ENCODE data around the gene LRRC2. TPM values are rescaled to one million over a fixed set of nuclear protein-coding genes. Genes with fewer than 3 reads are reported as not detected.

The LRRC2 gene
- total RNA-seq (2013): 0.02 TPM
- not detected for polyA plus RNA-seq
- polyA minus RNA-seq: not detected in 2 replicates
- total RNA-seq: 0 to 2.1 (median 0.03) reads per million in 11 experiments

GRCh38 chr3:46566040-46566641, at the start of gene LRRC2:
Gene LRRC2, minus strand, starts transcription at chr3:46566302. Its CDS starts 14,711 bp downstream, at chr3:46551591.
- H3K27ac Mint-ChIP-seq: no peak within 1 kb of the TSS
- H3K4me1 ChIP-seq (ENCODE audit: control insufficient read depth in 1 of 2, insufficient read depth in 2 of 2, low read length in 2 of 2): peaks cover 8 to 12% of the 10 kb centered on the region in 2 donors
- peak within 1 kb of the TSS; percentile 68 for H2AFZ ChIP-seq (ENCODE audit: insufficient read depth, low read depth, low read length, poor library complexity, severe bottlenecking)

More at GRCh38 chr3:46566040-46566641, at the start of gene LRRC2:
- Mint-ChIP-seq H3K36me3 (no peaks in the 10 kb centered on the region), H3K4me3 (peak within 1 kb of the TSS; percentile 63 to 85), H3K9me3 (peaks cover 0 to 6% (median 4%) of the 10 kb centered on the region in 7 donors), H3K4me1 (peaks cover 12% of the 10 kb centered on the region), H3K27me3 (ENCODE audit: low read depth in 3 of 3) (peaks cover 42 to 59% (median 46%) of the 10 kb centered on the region in 3 donors)
- H3K4me2 ChIP-seq (replicated peaks; ENCODE audit: extremely low read depth, low read length, poor library complexity, severe bottlenecking): peak within 1 kb of the TSS; percentile 58
- H3K9me3 ChIP-seq (replicated peaks in 1 of 2; ENCODE audit: control insufficient read depth in 1 of 2, insufficient read depth in 1 of 2, low read length in 2 of 2): no peaks in the 10 kb centered on the region
- no peaks in the 10 kb centered on the region for H4K20me1 ChIP-seq (ENCODE audit: insufficient read depth, low read length)
- no peak for TF ChIP-seq CTCF (IDR thresholded peaks at IDR 0.05)
- intact Hi-C loops (cut with micrococcal nuclease): no loop called here
- H3K27me3 ChIP-seq (ENCODE audit: control insufficient read depth in 2 of 2, insufficient read depth in 2 of 2, low read length in 2 of 2): peaks cover 25 to 34% of the 10 kb centered on the region in 2 donors
- no peak for DNase-seq
- no peak within 1 kb of the TSS for H3K9ac ChIP-seq (ENCODE audit: insufficient read depth, low read length, poor library complexity, severe bottlenecking)
- WGBS (ENCODE audit: insufficient coverage): under 1% methylated on average over 27 of the region's 39 CpGs
- H3K27ac ChIP-seq (ENCODE audit: low read depth in 1 of 2, low read length in 2 of 2): no peak within 1 kb of the TSS
- peak within 1 kb of the TSS in 1 of 3 experiments; percentile 58 for H3K4me3 ChIP-seq (replicated peaks in 1 of 3; ENCODE audit: low read depth in 2 of 3, low read length in 3 of 3)
- no peaks in the 10 kb centered on the region for H3K36me3 ChIP-seq (replicated peaks in 1 of 2; ENCODE audit: control insufficient read depth in 1 of 2, insufficient read depth in 2 of 2, low read length in 2 of 2)
- no peaks in the 10 kb centered on the region for H3K79me2 ChIP-seq (ENCODE audit: insufficient read depth, low read length)

All from CD14-positive monocyte (primary cell).